SH-SY5Y (cell line): ENCODE measurements around the gene PIAS3.

Experiments
- GATA2 ChIP-seq: IDR thresholded peaks from 2 replicates; pipeline ENCODE4 v1.6.1; 2011; ENCODE audit warnings: mild to moderate bottlenecking, low read depth, low read length
- GATA3 ChIP-seq: IDR thresholded peaks from 2 replicates; pipeline ENCODE4 v1.6.1; 2011; ENCODE audit warnings: low read depth, mild to moderate bottlenecking, low read length, moderate library complexity

- no peak for TF ChIP-seq GATA3
- no peak for TF ChIP-seq GATA2
Observed at GRCh38 chr1:145855426-145855948, 3.4 kb downstream of the PIAS3 start.
